Keratinocyte (primary cell): ENCODE data around the gene RAD9A.

ENCODE experiments used
- CTCF ChIP-seq, 3 experiments: IDR thresholded peaks in 1 of 3; conservative IDR thresholded peaks in 1 of 3; optimal IDR thresholded peaks in 1 of 3; 2 replicates in 2 of 3; 3 replicates in 1 of 3; pipeline versions ENCODE3 to v1.5.1; 2011; ENCODE audit warnings: low read length in 3 of 3, mild to moderate bottlenecking in 3 of 3, moderate library complexity in 2 of 3, control low read depth in 1 of 3, inconsistent platforms in 1 of 3; ENCODE audit not compliant: insufficient read depth in 2 of 3; ENCODE audit errors: extremely low read depth in 1 of 3
- EZH2 ChIP-seq: IDR thresholded peaks from one replicate; pipeline ENCODE4 v1.6.1; 2012; ENCODE audit warnings: inconsistent platforms, mild to moderate bottlenecking, low read length, moderate library complexity

- TF ChIP-seq CTCF (optimal IDR thresholded peaks at IDR 0.05 in 1 of 3, IDR thresholded peaks at IDR 0.05 in 1 of 3, conservative IDR thresholded peaks at IDR 0.05 in 1 of 3; ENCODE audit: extremely low read depth in 1 of 3, insufficient read depth in 2 of 3, low read length in 3 of 3): no peak
- TF ChIP-seq EZH2: no peak
These were observed 16.3 kb upstream of the RAD9A start for GRCh38 chr11:67375320-67376055.
